Neutrophil (primary cell): ENCODE measurements around the gene AKR1A1.

ENCODE experiments used
- H3K27ac ChIP-seq: fragments of 200-600 bp; sonication (generic); 2 replicates; pipeline ENCODE4 v1.5.1; 2016; ENCODE audit warnings: mild to moderate bottlenecking, moderate library complexity
- H3K27me3 ChIP-seq: fragments of 200-600 bp; sonication (generic); 2 replicates; pipeline ENCODE4 v1.6.0; 2016; ENCODE audit warnings: mild to moderate bottlenecking
- H3K36me3 ChIP-seq: fragments of 200-600 bp; sonication (generic); 2 replicates; pipeline ENCODE4 v1.5.1; 2017
- H3K4me1 ChIP-seq, 2 experiments: fragments of 200-600 bp in 1 of 2; sonication (generic) in 1 of 2; 1 replicate in 1 of 2; 2 replicates in 1 of 2; pipeline versions ENCODE4 v1.5.1 to v1.6.1; 2013 to 2016; ENCODE audit warnings: low read depth in 1 of 2, low read length in 1 of 2, mild to moderate bottlenecking in 1 of 2, moderate library complexity in 1 of 2; ENCODE audit not compliant: control insufficient read depth in 1 of 2, insufficient read depth in 1 of 2
- H3K4me3 ChIP-seq, 2 experiments: fragments of 200-600 bp in 1 of 2; sonication (generic) in 1 of 2; 1 replicate in 1 of 2; 2 replicates in 1 of 2; pipeline ENCODE4 v1.5.1; 2013 to 2016; ENCODE audit warnings: low read depth in 1 of 2, low read length in 1 of 2, mild to moderate bottlenecking in 1 of 2, moderate library complexity in 1 of 2
- H3K9me3 ChIP-seq: fragments of 200-600 bp; sonication (generic); 2 replicates; pipeline ENCODE4 v1.5.1; 2016
- CTCF ChIP-seq: fragments of 200-600 bp; sonication (generic); IDR thresholded peaks from 2 replicates; pipeline ENCODE4 v1.5.1; 2016; ENCODE audit warnings: antibody characterized with exemption

Gene AKR1A1

GRCh38 chr1:45608175-45609156 lies 57.8 kb downstream of the AKR1A1 start:
- peak overlapping the region in 1 of 2 experiments; percentile 40 for H3K4me3 ChIP-seq
- no peaks in the 10 kb centered on the region for H3K9me3 ChIP-seq
- H3K36me3 ChIP-seq: no peaks in the 10 kb centered on the region
- no peak for TF ChIP-seq CTCF
- peaks cover 27 to 28% of the 10 kb centered on the region in 2 experiments for H3K4me1 ChIP-seq
- no peaks in the 10 kb centered on the region for H3K27me3 ChIP-seq
- H3K27ac ChIP-seq: peak overlapping the region; percentile 74

- Histone ChIP-seq H3K27ac (no peak overlapping the region), H3K27me3 (no peaks in the 10 kb centered on the region), H3K4me1 (peaks cover 27 to 28% of the 10 kb centered on the region in 2 experiments), H3K36me3 (peaks cover 5% of the 10 kb centered on the region), H3K4me3 (no peak overlapping the region), H3K9me3 (no peaks in the 10 kb centered on the region)
- TF ChIP-seq CTCF: no peak
These were observed 60.1 kb downstream of the AKR1A1 start for GRCh38 chr1:45610589-45611226.

GRCh38 chr1:45612941-45613579 lies 62.4 kb downstream of the AKR1A1 start:
- Histone ChIP-seq H3K36me3 (peaks cover 28% of the 10 kb centered on the region), H3K27ac (no peak overlapping the region), H3K9me3 (no peaks in the 10 kb centered on the region), H3K4me1 (peaks cover 13 to 15% of the 10 kb centered on the region in 2 experiments), H3K4me3 (no peak overlapping the region), H3K27me3 (no peaks in the 10 kb centered on the region)
- no peak for TF ChIP-seq CTCF

- Histone ChIP-seq H3K4me1 (no peaks in the 10 kb centered on the region), H3K9me3 (no peaks in the 10 kb centered on the region), H3K36me3 (peaks cover 53% of the 10 kb centered on the region), H3K27me3 (no peaks in the 10 kb centered on the region), H3K27ac (no peak overlapping the region), H3K4me3 (no peak overlapping the region)
- no peak for TF ChIP-seq CTCF
These were observed 65.3 kb downstream of the AKR1A1 start for GRCh38 chr1:45615885-45616284.

- H3K27ac ChIP-seq: no peak overlapping the region
- TF ChIP-seq CTCF: no peak
These were observed 67.0 kb downstream of the AKR1A1 start for GRCh38 chr1:45617618-45618017.

More at GRCh38 chr1:45617618-45618017, 67.0 kb downstream of the AKR1A1 start:
- no peaks in the 10 kb centered on the region for H3K4me1 ChIP-seq
- H3K36me3 ChIP-seq: peaks cover 71% of the 10 kb centered on the region
- H3K27me3 ChIP-seq: no peaks in the 10 kb centered on the region
- H3K9me3 ChIP-seq: no peaks in the 10 kb centered on the region
- H3K4me3 ChIP-seq: no peak overlapping the region
